PFSK-1 (cell line): ENCODE measurements around the gene TBC1D10B.

Experiments
- POLR2AphosphoS5 ChIP-seq: IDR thresholded peaks from 2 replicates; pipeline ENCODE4 v1.6.1; 2012; ENCODE audit warnings: low read depth, mild to moderate bottlenecking, control low read depth, low read length, moderate library complexity
- TAF1 ChIP-seq: IDR thresholded peaks from 2 replicates; pipeline ENCODE4 v1.6.1; 2012; ENCODE audit warnings: low read length, control low read depth, borderline replicate concordance; ENCODE audit not compliant: insufficient read depth
- TF ChIP-seq, protein P1 (sequence below), 2 experiments: IDR thresholded peaks; 2 replicates each; pipeline versions ENCODE4 v1.6.1 to v1.8.0; 2011 to 2012; ENCODE audit warnings: low read depth in 2 of 2, low read length in 2 of 2, control low read depth in 1 of 2, inconsistent platforms in 1 of 2, mild to moderate bottlenecking in 1 of 2, moderate library complexity in 1 of 2; ENCODE audit not compliant: insufficient read depth in 1 of 2

DNA sequence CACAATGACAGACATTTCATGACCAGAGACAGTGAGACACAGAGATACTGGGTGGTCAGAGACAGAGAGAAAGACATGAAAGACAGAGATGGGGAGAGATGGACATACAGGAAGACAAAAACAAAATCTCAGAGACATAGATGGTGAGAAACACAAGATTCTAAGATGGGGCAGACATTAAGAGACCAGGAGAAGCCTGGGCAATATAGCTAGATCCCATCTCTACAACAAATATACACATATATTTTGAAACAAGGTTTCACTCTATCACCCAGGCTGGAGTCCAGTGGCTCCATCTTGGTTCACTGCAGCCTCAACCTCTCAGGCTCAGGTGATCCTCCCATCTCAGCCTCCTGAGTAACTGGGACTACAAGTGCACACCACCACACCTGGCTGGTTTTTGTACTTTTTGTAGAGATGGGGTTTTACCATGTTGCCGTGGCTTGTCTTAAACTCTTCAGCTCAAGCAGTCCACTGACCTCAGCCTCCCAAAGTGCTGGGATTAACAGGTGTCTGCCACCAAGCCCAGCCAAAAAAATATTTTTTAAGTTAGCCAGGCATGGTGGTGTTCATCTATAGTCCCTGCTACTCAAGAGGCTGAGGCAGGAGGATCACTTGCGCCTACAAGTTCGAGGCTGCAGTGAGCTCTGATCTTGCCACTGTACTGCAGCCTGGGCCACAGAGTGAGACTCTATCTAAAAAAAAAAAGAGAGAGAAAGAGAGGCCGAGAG, 9.9 kb upstream of the TBC1D10B start:
- TF ChIP-seq TAF1 (no peak), POLR2AphosphoS5 (no peak)
- TF ChIP-seq, protein P1, sequence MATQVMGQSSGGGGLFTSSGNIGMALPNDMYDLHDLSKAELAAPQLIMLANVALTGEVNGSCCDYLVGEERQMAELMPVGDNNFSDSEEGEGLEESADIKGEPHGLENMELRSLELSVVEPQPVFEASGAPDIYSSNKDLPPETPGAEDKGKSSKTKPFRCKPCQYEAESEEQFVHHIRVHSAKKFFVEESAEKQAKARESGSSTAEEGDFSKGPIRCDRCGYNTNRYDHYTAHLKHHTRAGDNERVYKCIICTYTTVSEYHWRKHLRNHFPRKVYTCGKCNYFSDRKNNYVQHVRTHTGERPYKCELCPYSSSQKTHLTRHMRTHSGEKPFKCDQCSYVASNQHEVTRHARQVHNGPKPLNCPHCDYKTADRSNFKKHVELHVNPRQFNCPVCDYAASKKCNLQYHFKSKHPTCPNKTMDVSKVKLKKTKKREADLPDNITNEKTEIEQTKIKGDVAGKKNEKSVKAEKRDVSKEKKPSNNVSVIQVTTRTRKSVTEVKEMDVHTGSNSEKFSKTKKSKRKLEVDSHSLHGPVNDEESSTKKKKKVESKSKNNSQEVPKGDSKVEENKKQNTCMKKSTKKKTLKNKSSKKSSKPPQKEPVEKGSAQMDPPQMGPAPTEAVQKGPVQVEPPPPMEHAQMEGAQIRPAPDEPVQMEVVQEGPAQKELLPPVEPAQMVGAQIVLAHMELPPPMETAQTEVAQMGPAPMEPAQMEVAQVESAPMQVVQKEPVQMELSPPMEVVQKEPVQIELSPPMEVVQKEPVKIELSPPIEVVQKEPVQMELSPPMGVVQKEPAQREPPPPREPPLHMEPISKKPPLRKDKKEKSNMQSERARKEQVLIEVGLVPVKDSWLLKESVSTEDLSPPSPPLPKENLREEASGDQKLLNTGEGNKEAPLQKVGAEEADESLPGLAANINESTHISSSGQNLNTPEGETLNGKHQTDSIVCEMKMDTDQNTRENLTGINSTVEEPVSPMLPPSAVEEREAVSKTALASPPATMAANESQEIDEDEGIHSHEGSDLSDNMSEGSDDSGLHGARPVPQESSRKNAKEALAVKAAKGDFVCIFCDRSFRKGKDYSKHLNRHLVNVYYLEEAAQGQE (IDR thresholded peaks at IDR 0.05; ENCODE audit: insufficient read depth in 1 of 2, low read depth in 2 of 2, low read length in 2 of 2) = no peak
